22Rv1 (cell line): Measurements from ENCODE around the gene HLF.

Source experiments
- H3K27ac ChIP-seq: fragments of 450-650 bp; 2 replicates; pipeline ENCODE4 v1.5.1; 2017
- CTCF ChIP-seq: fragments of 450-650 bp; IDR thresholded peaks from 2 replicates; pipeline ENCODE4 v1.5.1; 2017; ENCODE audit warnings: mild to moderate bottlenecking
- ZFX ChIP-seq: fragments of 450-650 bp; IDR thresholded peaks from 2 replicates; pipeline ENCODE4 v1.6.1; 2017; ENCODE audit warnings: antibody characterized with exemption, borderline replicate concordance

Gene HLF

GRCh38 chr17:55295411-55296170 is 30.8 kb downstream of the HLF start:
- TF ChIP-seq ZFX = no peak
- peak; percentile 87 for TF ChIP-seq CTCF
- no peak overlapping the region for H3K27ac ChIP-seq

- TF ChIP-seq ZFX (no peak), CTCF (peak; percentile 52)
- H3K27ac ChIP-seq = no peak overlapping the region
Observed at GRCh38 chr17:55296171-55296695, 31.5 kb downstream of the HLF start.

- H3K27ac ChIP-seq = no peak overlapping the region
- TF ChIP-seq CTCF (no peak), ZFX (no peak)
Observed at GRCh38 chr17:55296699-55297098, 31.9 kb downstream of the HLF start.

- no peak for TF ChIP-seq ZFX
- TF ChIP-seq CTCF = no peak
- H3K27ac ChIP-seq = no peak overlapping the region
Observed at GRCh38 chr17:55298111-55298730, 33.5 kb downstream of the HLF start.

GRCh38 chr17:55299162-55299838 is 34.5 kb downstream of the HLF start:
- H3K27ac ChIP-seq = no peak overlapping the region
- TF ChIP-seq ZFX (no peak), CTCF (no peak)

GRCh38 chr17:55299890-55300289 is 35.1 kb downstream of the HLF start:
- no peak overlapping the region for H3K27ac ChIP-seq
- no peak for TF ChIP-seq ZFX
- no peak for TF ChIP-seq CTCF
